ENCODE data around the gene DBNL.
A peak's percentile ranks its signal among the peaks of the same experiment; 100 is the strongest.
"Not testable (repeated sequence)": the region's sequence is repeated elsewhere in the genome, so short reads cannot be mapped to it uniquely, and the experiment has no call there.

Gene DBNL

DNA sequence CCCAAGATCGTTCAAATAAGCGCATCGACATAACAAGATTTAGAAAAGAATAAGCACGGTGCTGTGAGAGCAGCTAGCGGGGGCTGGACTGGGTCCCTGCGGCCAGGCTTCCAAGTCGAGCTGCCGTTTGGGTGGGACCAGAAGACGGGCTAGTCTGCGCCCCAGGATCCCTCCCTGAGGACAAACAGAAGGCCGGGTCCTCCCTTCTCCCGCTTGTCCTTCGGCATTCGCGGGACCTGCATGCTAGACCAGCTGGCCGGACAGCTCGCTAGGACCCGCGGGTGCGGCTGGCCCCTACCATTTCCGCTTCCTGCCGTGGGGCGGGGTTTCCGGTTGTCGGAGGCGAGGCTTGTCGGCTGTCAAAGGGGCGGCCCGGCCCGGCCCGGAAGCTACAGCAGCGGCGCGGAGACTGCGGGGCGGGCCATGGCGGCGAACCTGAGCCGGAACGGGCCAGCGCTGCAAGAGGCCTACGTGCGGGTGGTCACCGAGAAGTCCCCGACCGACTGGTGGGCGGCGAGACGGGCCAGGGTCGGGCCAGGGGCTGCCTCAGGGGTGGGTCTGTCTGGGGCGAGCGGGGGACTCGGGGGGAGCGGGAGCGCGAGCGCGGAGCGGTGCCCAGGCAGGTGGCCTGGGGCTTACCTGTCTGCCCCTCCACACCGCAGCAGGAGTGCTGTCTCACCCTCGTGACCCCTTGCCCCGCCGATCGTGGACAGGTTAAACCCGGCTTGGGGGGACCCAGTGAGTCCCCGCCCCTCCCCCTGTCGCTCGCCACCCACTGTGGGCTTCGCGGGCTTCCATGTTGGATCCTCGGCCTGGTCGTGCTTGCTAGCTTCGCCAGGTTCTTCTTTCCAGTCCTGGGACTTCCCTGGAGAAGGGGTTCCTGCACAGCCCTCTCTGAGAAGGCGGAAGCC, at the start of gene DBNL:
Gene DBNL (plus strand): TSS at position 388 of the 911 bp plus-strand sequence. CDS start 36 bp downstream, at position 424.
- peak; percentile 89 for DNase-seq

- DNase-seq, result not testable (repeated sequence)
These were observed 47.0 kb upstream of the DBNL start, which contains the start of gene SPDYE1 for GRCh38 chr7:43997532-43997931. Gene SPDYE1 (plus strand): TSS chr7:43997897. CDS start chr7:43999950, 2,053 bp downstream.

DNA sequence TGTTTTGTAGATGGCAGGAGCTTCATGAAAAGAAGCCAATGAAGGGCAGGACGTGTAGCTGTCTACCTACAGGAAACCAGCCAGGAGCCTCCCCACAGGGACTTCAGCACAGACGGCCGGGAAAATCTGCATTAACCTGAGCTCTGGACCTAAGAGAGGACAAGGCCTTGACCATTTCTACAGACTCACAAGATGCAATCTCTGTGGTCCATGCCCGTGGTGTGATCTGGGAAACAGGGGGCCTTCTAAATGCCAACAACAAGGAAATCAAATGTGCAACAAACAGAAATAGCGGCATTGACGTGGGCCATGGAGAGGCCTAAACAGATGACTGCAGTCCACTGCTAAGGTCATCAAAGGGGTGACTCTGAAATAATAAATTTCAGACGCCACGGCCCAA, 32.4 kb upstream of the DBNL start:
- DNase-seq, result not testable (repeated sequence)

GRCh38 chr7:44015090-44015489, 29.4 kb upstream of the DBNL start:
- DNase-seq, result not testable (repeated sequence)

- DNase-seq, result peak; percentile 85
These were observed 25.4 kb upstream of the DBNL start for GRCh38 chr7:44018857-44019807.

DNA sequence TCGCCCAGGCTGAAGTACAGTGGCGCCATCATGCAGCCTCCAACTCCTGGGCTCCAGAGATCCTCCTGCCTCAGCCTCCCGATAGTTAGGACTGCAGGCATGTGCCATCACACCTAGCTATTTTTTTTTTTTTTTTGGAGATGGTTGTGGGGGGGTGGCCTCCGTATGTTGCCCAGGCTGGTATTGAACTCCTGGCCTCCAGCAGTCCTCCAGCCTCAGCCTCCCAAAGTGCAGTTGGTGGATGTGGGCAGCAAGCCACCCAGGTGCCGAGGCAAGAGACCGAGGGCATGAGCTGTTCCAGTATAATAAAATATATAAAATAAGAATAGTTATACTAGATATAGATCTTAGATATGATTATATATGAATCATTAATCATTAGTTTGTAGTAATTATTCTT, 24.7 kb upstream of the DBNL start:
- DNase-seq, result not testable (repeated sequence)

DNA sequence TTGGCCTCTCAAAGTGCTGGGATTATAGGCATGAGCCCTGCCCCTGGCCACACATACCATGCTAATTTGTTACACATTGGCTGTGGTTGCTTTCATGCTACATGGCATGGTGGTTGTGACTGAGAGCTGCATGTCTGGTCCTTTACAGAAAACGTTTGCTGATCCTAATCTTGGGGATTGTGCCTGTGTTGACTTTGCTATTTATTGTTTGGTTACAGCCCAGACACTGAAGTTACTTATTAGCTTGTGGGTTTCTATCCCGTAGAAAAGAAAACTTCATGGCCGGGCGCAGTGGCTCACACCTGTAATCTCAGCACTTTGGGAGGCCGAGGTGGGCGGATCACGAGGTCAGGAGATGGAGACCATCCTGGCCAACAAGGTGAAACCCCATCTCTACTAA, 22.4 kb upstream of the DBNL start:
- not testable (repeated sequence) for DNase-seq

- not testable (repeated sequence) for DNase-seq
These were observed 21.6 kb upstream of the DBNL start for GRCh38 chr7:44022796-44023467.

GRCh38 chr7:44029433-44029832, 15.1 kb upstream of the DBNL start:
- DNase-seq, result not testable (repeated sequence)

- DNase-seq, result not testable (repeated sequence)
These were observed 14.5 kb upstream of the DBNL start for GRCh38 chr7:44030029-44030428.

DNA sequence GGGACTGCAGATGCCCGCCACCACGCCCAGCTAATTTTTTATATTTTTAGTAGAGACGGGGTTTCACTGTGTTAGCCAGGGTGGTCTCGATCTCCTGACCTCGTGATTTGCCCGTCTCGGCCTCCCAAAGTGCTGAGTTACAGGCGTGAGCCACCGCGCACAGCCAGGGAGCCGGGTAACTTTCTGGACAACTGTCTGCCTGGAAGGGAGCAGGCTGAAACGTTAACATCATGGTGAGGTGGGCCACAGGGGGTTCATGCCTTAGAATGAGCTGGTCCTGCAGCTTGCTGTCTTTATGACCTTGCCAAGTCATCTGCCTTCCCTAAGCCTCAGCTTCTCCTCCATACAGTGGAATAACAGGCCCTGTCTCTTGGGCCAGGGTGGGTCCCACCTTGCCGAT, 13.2 kb upstream of the DBNL start:
- DNase-seq, result not testable (repeated sequence)

DNA sequence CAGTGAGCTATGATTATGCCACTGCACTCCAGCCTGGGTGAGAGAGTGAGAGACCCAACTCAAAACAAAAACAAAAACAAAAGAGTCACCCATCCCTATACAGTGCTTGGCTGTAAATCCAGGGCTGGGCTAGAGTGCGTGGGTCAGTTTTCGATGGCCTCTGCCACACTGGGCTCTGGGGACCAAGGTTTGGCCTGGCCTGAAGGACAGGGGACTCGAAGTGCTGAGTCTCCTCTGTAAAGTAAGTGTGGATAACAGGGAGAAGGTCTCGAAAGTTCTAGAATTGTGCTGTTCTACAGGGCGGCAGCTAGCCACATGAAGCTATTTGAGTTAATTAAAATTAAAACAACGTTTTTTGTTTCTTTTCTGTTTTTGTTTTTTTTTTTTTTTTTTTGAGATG, 12.5 kb upstream of the DBNL start:
- not testable (repeated sequence) for DNase-seq

DNA sequence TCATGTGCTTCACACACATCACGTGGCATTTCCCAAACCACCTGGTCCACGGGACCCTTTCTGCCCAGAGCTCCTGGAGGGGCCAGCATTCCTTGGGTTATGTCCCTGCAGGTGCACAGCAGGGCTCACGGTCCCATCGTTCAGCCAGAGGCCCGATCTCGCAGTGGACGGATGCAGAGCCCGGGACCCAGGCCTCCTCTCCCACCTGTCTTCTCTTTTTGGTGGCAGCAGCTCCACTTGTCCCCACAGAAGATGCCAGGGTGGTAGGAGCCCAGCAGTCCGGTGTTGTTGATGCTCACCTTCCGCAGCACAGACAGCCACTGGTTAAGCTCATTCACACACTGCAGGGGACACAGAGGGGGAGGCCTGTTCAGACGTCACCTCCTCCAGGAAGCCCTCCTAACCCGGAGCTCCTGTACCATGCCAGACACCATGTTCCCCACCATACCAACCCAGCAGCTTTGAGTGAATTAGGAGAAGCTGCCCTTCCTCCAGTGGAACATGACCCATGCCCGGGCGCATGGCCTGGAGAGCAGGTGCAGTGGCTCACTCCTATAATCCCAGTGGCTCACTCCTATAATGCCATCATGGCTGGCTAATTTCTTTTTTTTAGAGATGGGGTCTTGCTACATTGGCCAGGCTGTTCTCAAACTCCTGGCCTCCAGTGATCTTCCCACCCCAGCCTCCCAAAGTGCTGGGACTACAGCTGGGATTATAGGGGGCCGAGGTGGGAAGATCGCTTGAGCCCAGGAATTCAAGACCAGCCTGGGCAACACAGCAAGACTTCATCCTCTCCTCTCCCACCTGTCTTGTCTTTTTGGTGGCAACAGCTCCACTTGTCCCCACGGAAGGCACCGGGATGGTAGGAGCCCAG, 10.3 kb upstream of the DBNL start:
- not testable (repeated sequence) for DNase-seq

GRCh38 chr7:44036364-44036763, 8.1 kb upstream of the DBNL start:
- DNase-seq, result not testable (repeated sequence)

GRCh38 chr7:44037951-44038350, 6.6 kb upstream of the DBNL start:
- DNase-seq, result not testable (repeated sequence)

- not testable (repeated sequence) for DNase-seq
These were observed 5.9 kb upstream of the DBNL start for GRCh38 chr7:44038553-44038952.

DNA sequence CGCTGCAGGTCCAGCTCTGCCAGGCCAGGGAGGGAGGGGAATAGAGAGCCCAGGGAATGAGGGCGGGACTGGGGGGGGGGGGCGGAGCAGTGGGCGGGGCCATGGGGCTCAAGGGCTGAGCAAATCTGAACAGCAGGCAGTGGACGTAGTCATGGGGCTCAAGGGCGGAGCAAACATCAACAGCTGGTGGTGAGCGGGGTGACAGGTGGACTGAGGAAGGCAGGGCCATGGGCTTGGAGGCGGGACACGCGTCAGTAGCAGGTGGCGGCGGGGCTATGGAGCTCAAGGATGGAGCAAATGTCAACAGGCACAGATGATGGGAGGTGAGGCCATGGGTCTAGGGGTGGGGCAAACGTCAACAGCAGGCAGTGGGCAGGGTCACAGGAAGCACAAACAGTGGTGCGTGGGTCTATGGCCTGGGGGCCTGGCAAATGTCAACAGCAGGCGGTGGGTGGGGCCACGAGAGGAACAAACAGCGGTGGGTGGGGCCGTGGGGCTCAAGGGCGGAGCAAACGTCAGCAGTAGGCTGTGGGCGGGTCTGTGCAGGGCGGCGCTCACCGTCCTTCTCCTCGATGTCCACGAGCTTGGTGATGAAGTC, 5.4 kb upstream of the DBNL start:
- not testable (repeated sequence) for DNase-seq

DNA sequence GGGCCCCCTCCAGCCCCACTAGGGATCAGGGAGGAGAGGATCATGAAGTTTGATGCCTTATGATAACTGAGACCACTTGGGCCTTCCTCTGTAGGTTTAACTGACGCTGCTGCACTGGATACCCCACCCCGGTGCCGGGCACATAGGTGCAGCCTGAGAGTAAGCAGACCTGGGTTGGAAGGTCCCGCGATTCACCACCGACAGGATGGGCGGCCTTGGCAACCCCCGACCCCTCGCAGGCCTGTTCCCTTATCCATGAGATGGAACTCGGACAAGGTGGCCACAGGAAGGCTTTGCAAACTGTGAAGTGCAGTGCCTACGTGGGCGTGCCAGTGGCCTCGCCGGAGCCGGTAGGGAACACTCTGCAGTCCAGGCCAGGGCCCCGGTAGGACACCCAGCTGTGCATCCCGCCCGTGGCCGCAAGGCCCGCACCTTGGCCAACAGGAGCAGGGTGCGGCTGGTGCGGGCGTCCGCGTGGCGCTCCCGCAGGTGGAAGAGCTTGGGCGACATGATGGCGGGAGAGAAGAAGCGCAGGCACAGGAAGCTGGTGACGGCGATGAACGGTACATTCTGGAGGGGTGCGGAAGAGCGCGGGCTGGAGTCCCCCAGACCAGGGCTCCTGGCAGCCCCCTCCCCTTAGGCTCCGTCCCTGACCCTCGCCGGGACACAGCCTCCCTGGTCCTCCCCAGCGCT, 4.6 kb upstream of the DBNL start:
- not testable (repeated sequence) for DNase-seq

DNA sequence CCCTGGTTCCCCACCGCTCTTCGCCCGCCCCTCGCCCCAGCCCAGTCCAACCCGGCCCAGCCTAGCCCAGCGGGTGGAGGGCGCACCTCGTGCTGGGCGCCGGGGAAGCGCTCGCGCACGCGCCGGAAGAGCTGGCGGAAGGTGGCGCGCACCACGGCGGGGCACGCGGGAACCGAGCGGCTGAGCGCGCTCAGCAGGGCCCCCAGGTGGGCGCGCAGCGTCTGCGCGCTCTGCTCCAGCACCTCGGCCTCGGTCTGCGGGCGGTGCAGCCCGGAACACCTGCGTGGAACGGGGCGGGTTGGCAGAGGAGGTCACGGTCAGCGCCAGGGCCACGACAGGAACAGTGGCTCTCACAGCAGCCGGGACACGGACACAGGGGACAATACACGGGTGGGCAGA, 4.0 kb upstream of the DBNL start:
- DNase-seq, result not testable (repeated sequence)

- no peak for DNase-seq
These were observed 2.3 kb upstream of the DBNL start for GRCh38 chr7:44042221-44042620.

Data from 8988T (cell line).